LNCAP (cell line): Measurements from ENCODE around the gene SSBP1.

ENCODE experiments used
- TF ChIP-seq, protein P1 (sequence below): fragments of 450-650 bp; IDR thresholded peaks from 2 replicates; pipeline ENCODE4 v1.5.1; 2017; ENCODE audit warnings: mild to moderate bottlenecking

The SSBP1 gene

GRCh38 chr7:141712603-141713255 is 25.4 kb upstream of the SSBP1 start:
- TF ChIP-seq, protein P1, sequence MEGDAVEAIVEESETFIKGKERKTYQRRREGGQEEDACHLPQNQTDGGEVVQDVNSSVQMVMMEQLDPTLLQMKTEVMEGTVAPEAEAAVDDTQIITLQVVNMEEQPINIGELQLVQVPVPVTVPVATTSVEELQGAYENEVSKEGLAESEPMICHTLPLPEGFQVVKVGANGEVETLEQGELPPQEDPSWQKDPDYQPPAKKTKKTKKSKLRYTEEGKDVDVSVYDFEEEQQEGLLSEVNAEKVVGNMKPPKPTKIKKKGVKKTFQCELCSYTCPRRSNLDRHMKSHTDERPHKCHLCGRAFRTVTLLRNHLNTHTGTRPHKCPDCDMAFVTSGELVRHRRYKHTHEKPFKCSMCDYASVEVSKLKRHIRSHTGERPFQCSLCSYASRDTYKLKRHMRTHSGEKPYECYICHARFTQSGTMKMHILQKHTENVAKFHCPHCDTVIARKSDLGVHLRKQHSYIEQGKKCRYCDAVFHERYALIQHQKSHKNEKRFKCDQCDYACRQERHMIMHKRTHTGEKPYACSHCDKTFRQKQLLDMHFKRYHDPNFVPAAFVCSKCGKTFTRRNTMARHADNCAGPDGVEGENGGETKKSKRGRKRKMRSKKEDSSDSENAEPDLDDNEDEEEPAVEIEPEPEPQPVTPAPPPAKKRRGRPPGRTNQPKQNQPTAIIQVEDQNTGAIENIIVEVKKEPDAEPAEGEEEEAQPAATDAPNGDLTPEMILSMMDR = no peak

GRCh38 chr7:141713890-141714289 is 24.3 kb upstream of the SSBP1 start:
- TF ChIP-seq, protein P1 = no peak

GRCh38 chr7:141714571-141714970 is 23.6 kb upstream of the SSBP1 start:
- TF ChIP-seq, protein P1 = no peak

DNA sequence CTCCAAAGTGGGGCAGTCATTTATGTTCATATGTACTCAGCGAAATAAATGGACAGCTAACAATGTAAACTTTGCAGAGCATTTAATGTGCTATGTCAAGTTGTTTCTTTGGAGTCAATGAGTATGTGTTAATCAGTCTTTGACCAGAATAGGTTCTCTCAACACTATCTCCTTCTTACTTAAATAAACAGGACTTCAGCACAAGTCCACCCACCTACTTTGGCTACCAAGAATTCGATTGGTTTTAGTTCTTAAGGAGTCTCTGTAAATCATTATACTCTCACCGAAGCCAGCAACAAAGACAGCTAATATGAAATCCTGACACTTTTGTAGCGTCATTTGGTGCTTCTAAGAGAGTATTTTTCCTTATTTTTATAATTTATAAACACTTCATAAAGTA is 23.1 kb upstream of the SSBP1 start:
- TF ChIP-seq, protein P1 = no peak

- TF ChIP-seq, protein P1 = no peak
Measured at GRCh38 chr7:141715794-141716689, 22.1 kb upstream of the SSBP1 start.

- TF ChIP-seq, protein P1 = no peak
Measured at GRCh38 chr7:141717450-141717849, 20.7 kb upstream of the SSBP1 start.

DNA sequence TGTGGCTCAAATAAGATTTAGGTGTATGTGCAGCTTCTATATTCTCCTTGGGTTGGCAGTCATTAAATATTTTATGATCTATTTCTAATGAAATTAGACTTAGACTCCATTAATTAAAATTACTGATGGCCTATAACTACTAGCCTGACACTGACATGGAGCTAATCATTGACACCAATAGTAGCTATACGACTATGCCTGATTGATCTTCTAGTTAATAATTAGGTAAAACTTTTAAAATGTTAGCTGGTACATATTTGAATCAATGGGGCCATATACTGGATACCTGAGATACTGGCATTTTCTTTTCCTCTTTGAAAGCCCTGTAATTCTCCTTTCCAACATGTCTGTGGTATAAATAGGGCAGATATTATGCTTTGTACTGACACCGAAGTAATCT is 15.6 kb upstream of the SSBP1 start:
- TF ChIP-seq, protein P1 = no peak
